Hippocampal formation (tissue), 2 donors: ENCODE data around the gene FURIN.
"Not testable (repeated sequence)": the region's sequence is repeated elsewhere in the genome, so short reads cannot be mapped to it uniquely, and the experiment has no call there.

Source experiments
- DNase-seq, 2 donors: peaks; one replicate each; lab custom pipeline; 2025; lab: John Stamatoyannopoulos, UW

FURIN gene

DNA sequence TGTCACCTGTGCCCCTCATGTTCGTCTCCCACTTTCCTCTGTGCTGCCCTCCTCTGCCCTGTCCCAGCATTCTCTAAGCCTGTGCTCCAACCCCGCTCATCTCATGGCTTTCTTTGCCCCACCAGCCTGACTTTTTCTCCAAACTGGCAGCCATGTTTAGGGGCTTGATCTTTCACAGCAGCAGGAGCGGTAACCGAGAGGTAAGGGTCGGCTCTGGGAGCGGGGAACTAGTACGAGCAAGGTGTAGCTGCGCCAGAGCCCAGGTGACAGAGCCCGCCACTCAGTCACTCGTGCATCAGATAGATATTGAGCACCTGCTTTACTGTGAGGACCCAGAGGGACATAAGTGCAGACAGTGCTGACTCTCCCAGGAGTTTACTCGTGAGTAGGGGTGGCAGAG lies 48.1 kb downstream of the FURIN start:
- no peak for DNase-seq

DNA sequence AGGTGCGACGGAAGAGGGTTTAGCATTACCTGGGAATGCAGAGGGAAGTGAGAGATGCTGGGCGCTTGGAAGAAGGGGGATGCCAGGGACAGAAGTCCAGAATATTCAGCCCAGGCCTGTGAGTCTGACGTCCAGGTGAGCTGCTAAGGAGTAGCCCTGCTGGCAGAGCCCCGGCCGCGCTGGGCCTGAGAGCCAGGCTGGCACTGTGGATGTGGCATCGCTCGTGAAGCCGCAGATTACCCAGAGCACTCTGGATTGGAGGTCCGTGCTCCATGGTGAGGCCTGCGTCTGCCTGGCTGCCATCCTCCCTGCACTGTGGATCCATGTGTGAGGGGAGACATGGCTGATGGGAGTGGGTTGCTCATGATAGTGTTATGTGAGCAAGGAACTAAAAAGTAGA lies 49.2 kb downstream of the FURIN start:
- no peak for DNase-seq

DNA sequence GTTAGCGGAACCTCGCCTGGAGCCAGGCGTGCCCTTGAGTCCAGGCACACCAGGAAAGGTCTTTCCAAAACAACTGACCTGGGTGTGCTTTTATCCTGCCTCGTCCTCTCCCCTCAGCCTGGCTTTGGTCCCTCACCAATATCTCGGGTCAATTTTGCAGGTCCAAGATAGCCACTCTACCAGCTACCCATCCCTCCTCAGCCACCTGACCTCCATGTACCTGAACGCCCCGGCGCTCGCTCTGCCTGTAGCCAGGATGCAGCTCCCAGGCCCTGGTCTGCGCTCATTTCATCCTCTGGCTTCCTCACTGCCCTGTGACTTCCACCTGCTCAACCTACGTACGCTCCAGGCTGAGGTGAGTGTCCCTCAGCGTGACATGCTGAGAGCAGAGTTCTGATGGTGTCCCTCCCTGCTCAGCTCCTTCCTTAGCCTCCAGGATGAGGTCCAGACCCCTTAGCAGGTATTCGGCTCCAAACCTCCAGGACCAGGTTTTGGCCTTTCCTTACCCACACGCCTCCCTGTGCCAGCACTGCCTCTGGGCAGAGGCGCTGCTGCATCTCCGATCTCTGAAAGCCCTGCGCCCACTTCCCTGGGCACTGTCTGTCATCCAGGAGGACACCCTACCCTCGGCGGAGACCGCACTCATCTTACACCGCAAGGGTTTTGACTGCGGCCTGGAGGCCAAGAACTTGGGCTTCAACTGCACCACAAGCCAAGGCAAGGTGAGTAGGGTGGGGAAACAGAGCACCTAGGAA lies 49.8 kb downstream of the FURIN start:
- no peak for DNase-seq

DNA sequence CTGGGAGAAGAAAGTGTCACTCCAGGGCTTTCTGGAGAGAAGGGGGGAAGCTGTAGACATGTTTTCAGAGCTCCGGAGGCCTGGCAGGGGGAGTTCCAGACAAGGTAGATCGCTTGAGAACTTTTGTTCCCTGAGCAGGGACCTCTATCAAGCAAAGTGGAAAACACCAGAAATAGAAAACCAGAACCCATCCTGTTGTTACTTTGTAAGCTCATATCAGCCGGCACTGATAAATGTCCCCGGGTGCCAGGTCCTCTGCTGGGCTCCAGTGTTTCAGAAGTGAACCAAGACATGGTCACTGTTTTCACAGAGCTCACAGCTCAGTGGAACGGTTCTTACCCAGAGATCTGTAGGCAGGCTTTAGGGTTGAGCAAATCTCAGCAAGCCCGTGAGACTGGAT lies 50.4 kb downstream of the FURIN start:
- no peak for DNase-seq

DNA sequence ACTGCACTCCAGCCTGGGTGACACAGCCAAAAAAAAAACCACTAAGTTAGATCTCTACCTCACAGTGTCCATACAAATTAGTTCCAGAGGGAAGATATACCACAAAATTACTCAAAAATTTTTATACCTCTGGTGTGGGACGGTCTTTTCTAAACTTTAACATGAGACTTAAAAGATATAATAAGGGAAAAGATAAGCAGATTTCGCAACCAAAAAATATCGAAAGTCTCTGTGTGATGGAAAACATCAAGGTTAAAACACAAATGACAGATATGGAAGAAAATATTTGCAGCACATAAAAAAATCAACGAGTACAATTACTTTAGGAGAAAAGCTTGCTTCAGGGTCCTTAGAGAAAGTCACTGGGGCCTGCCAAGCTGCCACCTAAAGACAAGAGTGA lies 53.5 kb downstream of the FURIN start:
- no peak for DNase-seq

DNA sequence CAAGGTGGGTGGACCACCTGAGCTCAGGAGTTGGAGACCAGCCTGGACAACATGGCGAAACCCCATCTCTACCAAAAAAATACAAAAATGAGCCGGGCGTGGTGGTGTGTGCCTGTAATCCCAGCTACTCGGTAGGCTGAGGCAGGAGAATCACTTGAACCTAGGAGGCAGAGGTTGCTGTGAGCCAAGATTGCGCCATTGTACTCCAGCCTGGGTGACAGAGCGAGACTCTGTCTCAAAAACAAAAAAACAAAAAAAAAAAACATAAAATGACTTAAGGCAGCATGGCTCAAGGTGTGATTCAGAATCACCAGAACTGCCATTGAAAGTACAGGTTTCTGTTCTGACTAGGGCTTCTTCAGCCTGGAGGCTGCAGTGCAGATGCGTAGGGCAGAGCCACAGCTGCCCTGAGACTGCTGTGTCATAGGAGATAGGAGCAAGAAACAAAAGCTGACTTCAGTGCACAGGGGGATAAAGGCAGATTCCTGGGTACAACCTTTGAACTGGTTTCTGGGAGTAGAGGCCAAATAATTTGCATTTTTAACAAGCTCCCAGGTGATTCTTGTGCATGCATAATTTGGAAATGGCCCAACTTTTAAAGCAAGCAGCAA lies 54.4 kb downstream of the FURIN start:
- DNase-seq, result not testable (repeated sequence)

DNA sequence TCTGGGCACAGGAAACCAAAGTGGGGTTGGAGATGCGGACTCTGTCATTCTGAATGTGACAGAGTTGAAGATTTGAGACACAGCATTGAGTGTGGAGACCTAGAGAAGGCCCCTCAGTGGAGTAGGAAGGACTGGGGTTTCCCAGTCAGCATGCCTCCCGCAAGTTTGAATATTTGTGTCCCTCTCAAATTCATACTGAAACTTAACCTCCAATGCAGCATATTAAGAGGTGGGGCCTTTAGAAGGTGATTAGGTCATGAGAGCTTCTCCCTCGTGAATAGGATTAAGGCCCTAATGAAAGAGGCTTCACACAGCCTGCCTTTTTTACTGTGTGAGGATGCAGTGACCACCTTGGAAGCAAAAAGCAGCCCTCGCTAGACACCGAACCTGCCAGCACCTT lies 56.0 kb downstream of the FURIN start:
- no peak for DNase-seq

DNA sequence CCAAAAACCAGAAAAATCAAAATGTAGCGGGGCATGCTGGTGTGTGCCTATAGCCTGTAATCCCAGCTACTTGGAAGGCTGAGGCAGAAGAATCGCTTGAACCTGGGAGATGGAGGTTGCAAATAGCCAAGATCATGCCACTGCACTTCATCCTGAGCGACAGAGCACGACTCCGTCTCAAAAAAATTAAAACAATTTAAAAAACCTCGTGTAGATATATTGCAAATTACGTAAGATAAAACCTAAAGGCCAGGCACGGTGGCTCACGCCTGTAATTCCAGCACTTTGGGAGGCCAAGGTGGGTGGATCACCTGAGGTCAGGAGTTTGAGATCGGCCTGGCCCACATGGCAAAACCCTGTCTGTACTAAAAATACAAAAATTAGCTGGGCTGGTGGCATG lies 58.4 kb downstream of the FURIN start:
- DNase-seq, result not testable (repeated sequence)

DNA sequence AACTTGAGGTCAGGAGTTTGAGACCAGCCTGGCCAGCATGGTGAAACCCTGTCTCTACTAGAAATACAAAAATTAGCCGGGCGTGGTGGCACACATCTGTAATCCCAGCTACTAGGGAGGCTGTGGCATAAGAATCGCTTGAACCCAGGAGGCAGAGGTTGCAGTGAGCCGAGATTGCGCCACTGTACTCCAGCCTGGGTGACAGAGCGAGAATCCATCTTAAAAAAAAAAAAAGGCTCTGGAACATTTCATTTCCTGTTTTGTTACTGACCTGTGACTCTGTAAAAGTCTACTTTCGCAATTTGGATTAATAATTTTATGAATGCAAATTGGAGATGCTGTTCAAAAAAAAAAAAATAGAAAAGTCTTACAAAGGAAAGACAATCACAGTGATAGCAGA lies 59.7 kb downstream of the FURIN start:
- DNase-seq, result not testable (repeated sequence)

DNA sequence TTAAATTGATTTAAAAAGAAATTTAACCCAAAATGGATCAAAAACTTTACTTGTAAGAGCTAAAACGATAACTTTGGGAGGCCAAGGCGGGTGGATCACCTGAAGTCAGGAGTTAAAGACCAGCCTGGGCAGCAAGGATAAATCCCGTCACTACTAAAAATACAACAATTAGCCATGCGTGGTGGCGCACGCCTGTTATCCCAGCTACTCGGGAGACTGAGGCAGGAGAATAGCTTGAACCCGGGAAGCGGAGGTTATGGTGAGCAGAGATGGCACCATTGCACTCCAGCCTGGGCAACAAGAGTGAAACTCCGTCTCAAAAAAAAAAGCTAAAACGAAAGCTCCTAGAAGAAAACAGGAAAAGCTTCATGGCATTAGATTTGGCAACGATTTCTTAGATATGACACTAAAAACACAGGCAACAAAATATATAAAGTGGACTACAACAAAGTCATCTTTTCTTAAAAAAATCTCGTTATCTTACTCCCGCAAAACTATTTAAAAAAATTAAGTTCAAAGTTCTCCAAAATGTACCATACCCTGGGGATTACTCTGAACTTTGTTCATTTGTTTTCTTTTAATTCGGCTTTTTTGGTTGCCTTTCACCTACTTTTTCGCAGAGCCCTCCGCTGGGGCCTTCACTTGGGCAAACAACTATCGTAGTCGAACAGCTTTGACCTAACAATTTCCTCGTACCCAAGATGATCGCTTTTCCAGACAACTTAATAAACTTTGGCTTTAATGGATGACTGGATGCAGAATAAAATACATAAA lies 61.0 kb downstream of the FURIN start:
- no peak for DNase-seq

DNA sequence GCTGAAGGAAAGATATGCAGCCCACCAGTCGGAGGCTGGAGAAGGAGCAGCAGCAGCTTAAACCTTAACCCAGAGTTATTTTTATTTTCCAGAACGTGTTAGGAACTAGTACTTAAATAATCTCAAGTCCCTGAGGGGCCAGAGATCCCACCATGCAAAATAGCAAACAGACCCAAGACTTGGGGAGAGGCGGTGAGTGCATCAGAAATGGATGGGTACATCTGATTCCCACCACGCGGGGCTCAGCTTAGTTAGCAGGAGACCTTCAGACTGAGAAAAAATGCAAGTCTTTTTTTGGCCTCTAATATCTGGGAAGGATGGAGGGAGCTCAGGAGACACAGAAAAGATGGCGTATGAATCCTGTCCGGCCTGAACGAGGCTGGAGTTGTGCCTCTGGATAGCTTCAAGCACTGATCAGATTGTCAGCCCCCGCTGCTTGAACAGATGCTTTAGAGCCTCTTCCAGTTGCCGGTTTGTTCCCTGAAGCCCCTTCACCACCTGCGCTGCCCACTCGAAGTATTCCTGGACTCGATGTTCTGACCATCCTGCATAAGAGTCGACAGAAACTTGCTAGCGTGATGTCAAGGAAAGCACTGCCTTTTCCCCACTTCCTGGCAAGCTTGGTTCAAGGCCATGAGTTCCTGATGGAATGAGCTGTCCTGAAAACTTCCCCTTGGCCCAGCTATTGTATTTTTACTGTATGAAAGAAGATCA lies 62.6 kb downstream of the FURIN start:
- no peak for DNase-seq

DNA sequence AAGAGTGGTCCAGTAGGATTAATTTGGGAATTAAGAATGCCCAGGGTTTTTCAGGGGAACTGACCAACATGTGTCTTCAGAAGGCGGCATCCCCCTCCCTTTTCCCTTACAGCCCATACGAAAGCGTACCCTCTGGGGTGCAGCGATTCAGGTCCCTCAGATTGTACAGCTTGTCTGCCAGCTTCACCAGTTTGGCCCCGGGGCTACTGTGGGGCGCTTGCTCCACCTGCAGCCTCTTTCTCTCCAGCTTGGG lies 63.1 kb downstream of the FURIN start:
- no peak for DNase-seq

DNA sequence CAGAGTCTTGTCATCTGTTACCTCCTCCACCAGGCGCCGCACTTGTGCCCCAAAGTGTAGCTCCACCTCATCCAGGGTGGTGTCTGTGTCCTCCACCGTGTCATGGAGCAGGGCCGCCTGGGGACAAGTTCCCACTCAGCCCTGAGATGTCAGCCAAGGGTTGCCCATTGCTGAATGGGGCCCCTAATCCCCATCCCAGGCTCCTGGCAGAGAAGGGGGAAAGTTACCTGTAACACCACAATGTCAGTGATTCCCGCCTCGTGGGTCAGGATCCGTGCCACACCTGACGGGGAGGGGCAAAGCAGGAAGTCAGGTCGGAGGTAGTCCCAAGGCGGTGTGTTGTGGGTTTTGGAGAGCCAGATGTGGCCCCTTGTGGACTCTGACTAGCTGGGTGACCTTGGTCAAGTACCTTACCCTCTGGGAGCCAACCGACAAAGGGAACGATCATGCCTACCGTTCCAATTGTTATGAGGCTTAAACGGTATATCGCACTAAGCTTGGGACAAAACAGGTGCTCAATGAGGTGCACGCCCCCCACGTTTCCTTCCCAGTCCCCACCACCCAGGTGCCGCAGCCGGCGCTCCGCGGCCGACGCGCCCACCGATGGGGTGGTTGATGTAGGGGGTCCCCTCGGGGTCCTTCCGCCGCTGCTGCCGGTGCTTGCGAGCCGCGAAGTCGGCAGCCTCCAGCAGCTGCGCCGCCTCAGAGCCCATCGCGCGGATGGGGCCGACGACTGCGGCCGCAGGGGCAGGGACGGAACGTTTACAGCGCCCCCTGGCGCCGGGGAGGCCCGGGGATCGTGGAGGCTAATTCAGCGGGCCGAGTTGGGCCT lies 63.7 kb downstream of the FURIN start, which contains the start of gene HDDC3:
TSS of gene HDDC3 (minus strand) at position 722 of the 832 bp plus-strand sequence. CDS start at position 713, 9 bp downstream.
- DNase-seq, result peak; percentile 68 to 75

DNA sequence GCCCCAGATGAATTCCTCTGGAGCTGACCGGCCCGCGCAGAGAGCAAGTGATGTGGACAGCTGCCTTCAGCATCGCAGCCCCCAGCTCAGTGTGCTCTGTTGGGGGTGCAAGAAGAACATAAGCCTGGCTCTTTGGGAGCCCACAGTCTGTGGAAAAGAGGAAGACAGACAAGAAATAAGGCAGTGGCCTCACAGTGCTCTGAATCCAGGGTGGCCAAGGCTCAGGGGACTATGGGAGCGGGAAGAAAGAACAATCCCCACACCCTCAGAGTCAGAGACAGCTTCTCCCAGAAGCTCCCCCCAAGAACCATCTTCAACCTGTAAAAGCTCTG lies 64.2 kb downstream of the FURIN start:
- no peak for DNase-seq
